Endothelial cell of umbilical vein (primary cell): Measurements from ENCODE around the gene PCDHB12. TPM values are rescaled to one million over a fixed set of nuclear protein-coding genes. Genes with fewer than 3 reads are reported as not detected.
"Not testable (repeated sequence)": the region's sequence is repeated elsewhere in the genome, so short reads cannot be mapped to it uniquely, and the experiment has no call there.

Experiments used
- BruUV-seq: library from RNA; stranded (reverse); fragments of 400-500 nt; replicated peaks from 2 replicates; lab custom pipeline; 2021; lab: Mats Ljungman, UMichigan
- CTCF ChIA-PET: fragments of 300-600, 350-600 bp; sonication (Branson Sonifier 250); formaldehyde crosslinking; loops from one replicate; lab custom pipeline; 2021; ENCODE audit warnings: antibody characterized with exemption, inconsistent platforms; lab: Charles Lee
- POLR2A ChIA-PET: fragments of 300-600, 350-600 bp; sonication (Branson Sonifier 250); formaldehyde crosslinking; loops from one replicate; lab custom pipeline; 2021; ENCODE audit warnings: antibody characterized with exemption, inconsistent platforms; lab: Charles Lee
- DNase-seq: peaks from one replicate; pipeline ENCODE4 v3.0.0-alpha.2; 2011; ENCODE audit warnings: low read depth, low spot score
- FAIRE-seq: peaks from 2 replicates; lab custom pipeline; 2011; peaks lifted over from hg19 to GRCh38; lab: Jason Lieb, UNC
- H2AFZ ChIP-seq: 2 replicates; pipeline ENCODE4 v1.6.0; 2012; ENCODE audit warnings: low read depth, low read length, control low read depth, inconsistent platforms
- H3K27ac ChIP-seq: 2 replicates; pipeline ENCODE4 v1.5.1; 2011; ENCODE audit warnings: low read depth, mild to moderate bottlenecking, control low read depth, low read length, moderate library complexity; ENCODE audit not compliant: insufficient read depth
- H3K27me3 ChIP-seq, 2 experiments: 2 replicates each; pipeline versions ENCODE4 v1.6.0 to v1.6.1; 2011; ENCODE audit warnings: low read length in 2 of 2, mixed read lengths in 1 of 2; ENCODE audit not compliant: control insufficient read depth in 2 of 2, insufficient read depth in 2 of 2
- H3K36me3 ChIP-seq, 2 experiments: 2 replicates in 1 of 2; 3 replicates in 1 of 2; pipeline ENCODE4 v1.5.1; 2011; ENCODE audit warnings: low read length in 2 of 2, mild to moderate bottlenecking in 1 of 2, moderate library complexity in 1 of 2; ENCODE audit not compliant: control insufficient read depth in 2 of 2, insufficient read depth in 2 of 2; ENCODE audit errors: extremely low read depth in 1 of 2
- H3K4me1 ChIP-seq: 3 replicates; pipeline ENCODE4 v1.5.1; 2011; ENCODE audit warnings: mild to moderate bottlenecking, low read length; ENCODE audit not compliant: control insufficient read depth, insufficient read depth; ENCODE audit errors: extremely low read depth
- H3K4me2 ChIP-seq: 2 replicates; pipeline ENCODE4 v1.6.1; 2011; ENCODE audit warnings: low read length, control low read depth, mixed read lengths; ENCODE audit not compliant: insufficient read depth
- H3K4me3 ChIP-seq, 3 experiments: fragments of 200-600 bp in 1 of 3; sonication (generic), shearing (Covaris generic) in 1 of 3; replicated peaks in 1 of 3; 2 replicates each; pipeline ENCODE4 v1.5.1; 2011 to 2016; ENCODE audit warnings: control low read depth in 3 of 3, low read length in 3 of 3, mild to moderate bottlenecking in 2 of 3, inconsistent platforms in 1 of 3, low read depth in 1 of 3, moderate library complexity in 1 of 3; ENCODE audit not compliant: insufficient read depth in 1 of 3
- H3K79me2 ChIP-seq: 2 replicates; pipeline ENCODE4 v1.6.0; 2012; ENCODE audit warnings: low read length, inconsistent platforms; ENCODE audit not compliant: control insufficient read depth, insufficient read depth
- H3K9ac ChIP-seq: replicated peaks from 2 replicates; pipeline ENCODE3; 2011; ENCODE audit warnings: low read length, control low read depth; ENCODE audit not compliant: insufficient read depth; ENCODE audit errors: extremely low read depth
- H3K9me1 ChIP-seq: replicated peaks from 3 replicates; pipeline ENCODE4 v1.6.0; 2011; ENCODE audit warnings: mild to moderate bottlenecking, low read length; ENCODE audit not compliant: control insufficient read depth, insufficient read depth; ENCODE audit errors: extremely low read depth
- H3K9me3 ChIP-seq: replicated peaks from 2 replicates; pipeline ENCODE4 v1.5.1; 2012; ENCODE audit warnings: low read length, inconsistent platforms; ENCODE audit not compliant: control insufficient read depth, insufficient read depth
- H4K20me1 ChIP-seq: replicated peaks from 2 replicates; pipeline ENCODE3; 2011; ENCODE audit warnings: mild to moderate bottlenecking, low read length; ENCODE audit not compliant: control insufficient read depth, insufficient read depth; ENCODE audit errors: extremely low read depth
- EZH2 ChIP-seq: IDR thresholded peaks from 2 replicates; pipeline ENCODE4 v1.6.1; 2012; ENCODE audit warnings: borderline replicate concordance, low read depth, mild to moderate bottlenecking, moderate library complexity, low read length, inconsistent platforms; ENCODE audit not compliant: severe bottlenecking
- FOS ChIP-seq: IDR thresholded peaks from 2 replicates; pipeline ENCODE4 v1.6.1; 2011; ENCODE audit warnings: mild to moderate bottlenecking, low read length, moderate library complexity, borderline replicate concordance; ENCODE audit not compliant: insufficient read depth
- GATA2 ChIP-seq: IDR thresholded peaks from 2 replicates; pipeline ENCODE4 v1.7.0; 2011; ENCODE audit warnings: low read depth, mild to moderate bottlenecking, moderate library complexity, mixed read lengths, low read length; ENCODE audit not compliant: insufficient read length, insufficient read depth
- JUN ChIP-seq: IDR thresholded peaks from 2 replicates; pipeline ENCODE4 v1.6.1; 2011; ENCODE audit warnings: borderline replicate concordance, low read depth; ENCODE audit not compliant: insufficient read length, insufficient read depth
- MYC ChIP-seq: IDR thresholded peaks from one replicate; pipeline ENCODE4 v1.6.1; 2011; ENCODE audit warnings: mild to moderate bottlenecking, low read depth, low read length
- POLR2A ChIP-seq: IDR thresholded peaks from 2 replicates; pipeline ENCODE4 v1.6.1; 2012; ENCODE audit warnings: low read depth, mild to moderate bottlenecking, control low read depth, low read length
- POLR2AphosphoS5 ChIP-seq: IDR thresholded peaks from 2 replicates; pipeline ENCODE4 v1.6.1; 2012; ENCODE audit warnings: low read depth, mild to moderate bottlenecking, control low read depth, low read length, moderate library complexity; ENCODE audit not compliant: insufficient read depth
- dilution Hi-C: fragments of 300-500 bp; cut with MboI; formaldehyde crosslinking; loops from one replicate; pipeline ENCODE4 v1.15.0; 2019; ENCODE audit warnings: low sequenced_read_pairs; ENCODE audit not compliant: extremely low pct_ligation_motif_present
- intact Hi-C: fragments of 100-400 bp; cut with micrococcal nuclease; formaldehyde crosslinking; loops from one replicate; pipeline ENCODE4 v1.10.0; 2022
- polyA plus RNA-seq, 4 experiments: library from polyadenylated mRNA; depleted of rRNA in 3 of 4; stranded (reverse) in 3 of 4; unstranded in 1 of 4; fragments of >200 nt; gene quantifications; 2 replicates each; pipeline versions ENCODE4 v1.2.1 to v1.2.3, GENCODE V29; 2011 to 2012; ENCODE audit warnings: missing spikeins in 1 of 4
- total RNA-seq: library from RNA; stranded (reverse); gene quantifications from 2 replicates; pipeline ENCODE4 v1.2.3, GENCODE V29; 2021

The PCDHB12 gene
- total and polyA plus RNA-seq, 2 donors (not counting 3 experiments of a cell fraction or from before 2014, with no cell fraction given), result 0.20 to 0.36 TPM

- Histone ChIP-seq H3K4me1 (no peaks in the 10 kb centered on the region), H3K27me3 (no peaks in the 10 kb centered on the region), H3K9me1 (no peaks in the 10 kb centered on the region), H2AFZ (no peak within 1 kb of the TSS), H3K36me3 (no peaks in the 10 kb centered on the region), H3K27ac (no peak within 1 kb of the TSS), H3K79me2 (no peaks in the 10 kb centered on the region), H3K4me3 (no peak within 1 kb of the TSS), H3K9me3 (no peaks in the 10 kb centered on the region), H4K20me1 (no peaks in the 10 kb centered on the region), H3K9ac (no peak within 1 kb of the TSS), H3K4me2 (no peak within 1 kb of the TSS)
- ChIA-PET CTCF (interaction anchor here (0.8 to 1.1 kb wide), 2 partner anchors 24 to 365 kb away, joined by 3 to 4 read pairs; partner anchors contain the start of gene PCDHB14), POLR2A (no interaction called here)
- intact Hi-C loops, result no loop called here
- no TSS peak for BruUV-seq
- FAIRE-seq (no peak), DNase-seq (peak; percentile 2)
- dilution Hi-C loops, result no loop called here
- TF ChIP-seq EZH2, result no peak
- no peak for TF ChIP-seq FOS
- no peak for TF ChIP-seq POLR2AphosphoS5
- TF ChIP-seq POLR2A, result no peak
- no peak for TF ChIP-seq JUN
- TF ChIP-seq GATA2, result no peak
- TF ChIP-seq MYC, result no peak
These were observed 8.9 kb upstream of the PCDHB12 start, which contains the start of gene PCDHB11 for GRCh38 chr5:141199359-141200235. Gene PCDHB11 (plus strand): TSS chr5:141199627. CDS start chr5:141199775, 148 bp downstream.

- H3K36me3 ChIP-seq, H3K4me3 ChIP-seq, POLR2A ChIA-PET, dilution Hi-C loops, H3K9me1 ChIP-seq, intact Hi-C loops, H3K27ac ChIP-seq, H2AFZ ChIP-seq, H3K27me3 ChIP-seq, H4K20me1 ChIP-seq, H3K79me2 ChIP-seq, H3K9ac ChIP-seq, H3K4me2 ChIP-seq, H3K4me1 ChIP-seq, DNase-seq, FAIRE-seq, BruUV-seq, H3K9me3 ChIP-seq: not testable (repeated sequence)
- CTCF ChIA-PET, result interaction anchor here (1.0 kb wide), 1 partner anchor 22 kb away, joined by 3 read pairs; the partner anchor contains the start of gene PCDHB14
These were observed 7.4 kb upstream of the PCDHB12 start for GRCh38 chr5:141201126-141201525.

GRCh38 chr5:141201646-141202045 lies 6.9 kb upstream of the PCDHB12 start:
- BruUV-seq, H3K36me3 ChIP-seq, H3K4me1 ChIP-seq, H3K9me3 ChIP-seq, DNase-seq, H3K9me1 ChIP-seq, POLR2A ChIA-PET, H3K9ac ChIP-seq, H2AFZ ChIP-seq, H3K4me2 ChIP-seq, FAIRE-seq, dilution Hi-C loops, H3K27ac ChIP-seq, H4K20me1 ChIP-seq, H3K4me3 ChIP-seq, H3K27me3 ChIP-seq, H3K79me2 ChIP-seq, intact Hi-C loops: not testable (repeated sequence)
- CTCF ChIA-PET, result interaction anchor here (1.0 kb wide), 1 partner anchor 22 kb away, joined by 3 read pairs; the partner anchor contains the start of gene PCDHB14
